Kidney epithelial cell (primary cell): ENCODE results near the gene MPHOSPH9. TPM values are rescaled to one million over a fixed set of nuclear protein-coding genes. Genes with fewer than 3 reads are reported as not detected.

Experiments used
- DNase-seq: peaks from one replicate; pipeline ENCODE4 v3.0.0-alpha.2; 2010; ENCODE audit warnings: low read depth
- H3K27me3 ChIP-seq: 2 replicates; pipeline ENCODE4 v1.6.0; 2011; ENCODE audit warnings: low read length; ENCODE audit not compliant: control insufficient read depth, insufficient read depth
- H3K36me3 ChIP-seq: 2 replicates; pipeline ENCODE4 v1.5.1; 2011; ENCODE audit warnings: low read length; ENCODE audit not compliant: control insufficient read depth, insufficient read depth
- H3K4me3 ChIP-seq: 2 replicates; pipeline ENCODE4 v1.5.1; 2011; ENCODE audit warnings: low read depth, mild to moderate bottlenecking, control low read depth, low read length
- CTCF ChIP-seq: IDR thresholded peaks from 2 replicates; pipeline ENCODE4 v1.5.1; 2011; ENCODE audit warnings: mild to moderate bottlenecking, moderate library complexity, low read length, control low read depth, inconsistent platforms; ENCODE audit not compliant: insufficient read depth, poor library complexity, severe bottlenecking
- total RNA-seq: library from RNA; depleted of rRNA; stranded (reverse); fragments of >200 nt; gene quantifications from 2 replicates; pipeline ENCODE4 v1.2.3, GENCODE V29; 2015

MPHOSPH9 gene
- total RNA-seq, 1 donor from 2014 or later: 42.1 TPM

GRCh38 chr12:123263196-123263817 is 30.4 kb upstream of the MPHOSPH9 start:
- no peaks in the 10 kb centered on the region for H3K27me3 ChIP-seq
- TF ChIP-seq CTCF: no peak
- no peak for DNase-seq
- peaks cover 4% of the 10 kb centered on the region for H3K36me3 ChIP-seq
- no peak overlapping the region for H3K4me3 ChIP-seq

- TF ChIP-seq CTCF: no peak
- H3K36me3 ChIP-seq: peaks cover 4% of the 10 kb centered on the region
- no peaks in the 10 kb centered on the region for H3K27me3 ChIP-seq
- no peak overlapping the region for H3K4me3 ChIP-seq
- DNase-seq: no peak
Measured at GRCh38 chr12:123261196-123261595, 28.3 kb upstream of the MPHOSPH9 start.

- Histone ChIP-seq H3K4me3 (no peak overlapping the region), H3K27me3 (no peaks in the 10 kb centered on the region), H3K36me3 (peaks cover 4% of the 10 kb centered on the region)
- no peak for TF ChIP-seq CTCF
- DNase-seq: no peak
Measured at GRCh38 chr12:123260081-123260480, 27.1 kb upstream of the MPHOSPH9 start.

GRCh38 chr12:123258593-123258992 is 25.7 kb upstream of the MPHOSPH9 start:
- H3K27me3 ChIP-seq: no peaks in the 10 kb centered on the region
- H3K36me3 ChIP-seq: peaks cover 8% of the 10 kb centered on the region
- H3K4me3 ChIP-seq: no peak overlapping the region
- no peak for DNase-seq
- TF ChIP-seq CTCF: no peak

GRCh38 chr12:123254853-123255446 is 22.0 kb upstream of the MPHOSPH9 start:
- DNase-seq: no peak
- no peak overlapping the region for H3K4me3 ChIP-seq
- peaks cover 8% of the 10 kb centered on the region for H3K36me3 ChIP-seq
- no peak for TF ChIP-seq CTCF
- H3K27me3 ChIP-seq: no peaks in the 10 kb centered on the region
